GM12892 (cell line): ENCODE results near the gene PIM3.

Experiments used
- POLR2AphosphoS5 ChIP-seq: IDR thresholded peaks from 2 replicates; pipeline ENCODE4 v1.6.1; 2011; ENCODE audit warnings: low read depth, low read length, control low read depth
- TAF1 ChIP-seq: IDR thresholded peaks from 2 replicates; pipeline ENCODE4 v1.6.1; 2011; ENCODE audit warnings: low read depth, mild to moderate bottlenecking, control low read depth, low read length, borderline replicate concordance

GRCh38 chr22:49957826-49958365 is 2.7 kb upstream of the PIM3 start:
- TF ChIP-seq POLR2AphosphoS5 (no peak), TAF1 (no peak)
